Renal cortex interstitium (tissue), 11 donors: Measurements from ENCODE around the gene MYCN. TPM values are rescaled to one million over a fixed set of nuclear protein-coding genes. Genes with fewer than 3 reads are reported as not detected.

Experiments
- DNase-seq, 11 donors: peaks; one replicate each; pipeline ENCODE4 v3.0.0-alpha.2; 2013; ENCODE audit warnings: low read depth in 9 of 11, low spot score in 4 of 11; ENCODE audit errors: extremely low read depth in 1 of 11
- polyA plus RNA-seq, 3 donors: library from polyadenylated mRNA; unstranded; fragments of 120-200 nt; gene quantifications; one replicate each; pipeline ENCODE4 v1.2.1, GENCODE V29; 2013; ENCODE audit not compliant: insufficient read length in 3 of 3

MYCN gene
- polyA plus RNA-seq, 3 donors, result 33.5 to 38.3 (median 34.4) TPM

DNA sequence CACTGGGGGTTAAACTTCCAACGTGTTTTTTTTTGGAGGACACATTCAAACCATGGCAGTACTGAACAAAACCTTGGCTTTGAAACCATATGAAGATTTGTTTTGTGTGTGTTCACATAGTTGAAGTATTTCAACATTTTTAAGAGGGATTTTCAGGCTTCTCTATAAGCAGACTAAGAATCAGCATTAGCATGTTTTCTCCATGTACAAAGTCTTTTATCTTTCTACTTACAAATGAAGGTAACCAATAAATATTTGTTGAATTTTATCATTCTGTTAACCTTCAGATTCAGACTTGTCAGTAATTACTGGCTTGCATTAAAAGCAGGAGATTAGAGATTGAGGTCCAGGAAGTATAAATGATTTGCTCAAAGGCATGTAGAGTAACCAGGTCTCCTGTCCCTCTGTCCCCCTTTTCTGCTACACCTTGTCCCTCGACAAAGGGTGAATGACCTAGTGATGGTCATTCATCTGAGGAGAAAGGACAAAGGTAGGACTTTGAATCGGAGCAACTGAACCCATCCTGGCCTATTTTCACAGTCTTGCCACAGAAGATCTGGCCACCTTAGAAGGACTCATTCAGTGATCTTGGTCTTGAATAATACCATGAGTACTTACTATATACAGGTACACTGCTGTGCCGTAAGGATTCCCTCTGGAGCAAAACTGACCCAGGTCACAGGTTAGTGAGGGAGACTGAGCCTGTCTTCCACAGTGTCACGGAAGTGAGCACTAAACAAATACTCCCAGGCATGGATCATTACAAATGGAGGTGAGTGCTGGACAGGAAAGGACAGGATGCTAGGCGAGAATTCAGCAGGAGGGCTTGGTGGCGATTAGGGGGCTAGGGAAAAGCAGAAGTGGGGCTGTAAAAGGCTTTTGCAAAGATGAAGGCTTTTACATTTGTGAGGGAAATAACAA lies 2.2 kb upstream of the MYCN start:
- DNase-seq, result no peak

DNA sequence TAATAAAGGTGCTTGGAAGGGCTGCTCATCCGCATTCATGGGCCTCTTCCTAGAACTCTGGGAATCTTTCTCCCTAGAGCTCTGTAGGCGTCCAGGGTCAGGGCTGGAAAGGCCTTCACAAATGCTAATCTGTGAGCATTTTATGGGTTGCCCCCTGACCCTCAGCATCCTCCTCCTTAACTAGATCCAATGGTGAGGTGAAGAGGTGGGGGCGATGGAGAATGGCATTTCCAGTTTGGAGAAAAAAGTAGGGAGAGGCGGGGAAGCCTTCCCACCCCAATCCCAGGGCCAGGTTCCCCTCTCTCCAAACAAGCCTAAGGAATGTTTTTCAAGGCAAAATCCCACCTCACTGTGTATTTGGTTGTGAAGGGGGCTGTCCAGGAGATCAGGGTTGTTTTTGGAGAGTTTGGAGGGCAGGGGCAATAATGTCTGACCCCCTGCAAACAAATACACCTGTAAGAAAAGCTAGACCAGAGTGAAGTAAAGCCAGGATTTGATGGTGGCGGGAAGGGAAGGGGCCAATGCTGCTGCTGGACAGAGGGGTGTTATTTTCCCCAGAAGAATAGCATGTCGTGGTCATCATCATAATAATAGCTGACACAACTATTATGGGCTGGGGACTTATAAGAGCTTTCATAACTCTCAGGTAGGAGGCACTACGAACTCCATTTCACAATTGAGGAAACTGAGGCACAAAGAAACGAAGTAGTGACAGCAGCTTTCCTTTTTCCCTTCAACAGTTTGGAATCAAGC lies 1.4 kb upstream of the MYCN start:
- DNase-seq, result no peak

DNA sequence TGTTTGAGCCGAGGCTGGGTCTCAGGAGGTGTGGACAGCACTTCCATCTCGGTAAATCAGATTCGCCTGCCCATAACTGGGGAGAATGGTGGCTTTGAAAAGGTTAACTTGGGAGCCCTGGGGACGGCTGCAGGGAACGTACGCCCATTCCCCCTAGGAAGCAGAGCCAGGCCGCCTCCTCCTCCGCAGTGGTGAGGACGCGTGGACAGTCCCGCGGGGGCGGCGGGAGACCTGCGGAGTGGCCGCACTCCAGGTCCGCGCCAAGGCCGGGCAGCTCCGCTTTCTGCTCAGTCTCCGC lies 845 bp upstream of the MYCN start:
- no peak for DNase-seq

DNA sequence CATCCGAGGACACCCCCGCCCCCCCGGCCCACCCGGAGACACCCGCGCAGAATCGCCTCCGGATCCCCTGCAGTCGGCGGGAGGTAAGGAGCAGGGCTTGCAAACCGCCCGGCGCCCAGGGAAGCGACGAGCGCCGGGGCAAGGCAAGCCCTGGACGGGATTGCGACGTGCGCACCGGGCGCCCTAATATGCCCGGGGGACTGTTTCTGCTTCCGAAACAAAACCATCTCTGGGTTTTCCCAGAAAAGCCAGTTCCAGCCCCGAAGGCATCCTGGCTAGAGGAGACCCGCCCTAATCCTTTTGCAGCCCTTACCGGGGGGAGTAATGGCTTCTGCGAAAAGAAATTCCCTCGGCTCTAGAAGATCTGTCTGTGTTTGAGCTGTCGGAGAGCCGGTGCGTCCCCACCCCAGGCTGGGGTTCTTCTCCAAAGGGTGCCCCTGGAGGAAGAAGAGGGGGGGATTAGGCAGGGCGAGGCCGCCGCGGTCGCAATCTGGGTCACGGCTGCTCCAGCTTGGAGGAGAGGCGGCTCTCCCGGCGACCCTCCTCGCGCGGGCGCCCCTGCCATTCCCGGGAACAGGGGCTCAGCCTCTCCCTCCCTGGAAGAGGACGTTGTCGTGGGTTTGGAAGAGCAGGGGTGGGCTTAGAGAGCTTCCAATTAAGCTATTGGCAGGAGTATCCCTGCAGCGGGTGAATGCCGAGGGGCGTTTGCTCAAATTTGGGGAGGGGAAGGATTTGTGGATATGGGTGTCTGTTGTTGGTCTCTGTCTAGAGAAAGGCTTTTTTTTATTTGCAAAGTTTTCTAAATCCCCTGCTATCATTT lies 521 bp downstream of the MYCN start:
- DNase-seq, result no peak

DNA sequence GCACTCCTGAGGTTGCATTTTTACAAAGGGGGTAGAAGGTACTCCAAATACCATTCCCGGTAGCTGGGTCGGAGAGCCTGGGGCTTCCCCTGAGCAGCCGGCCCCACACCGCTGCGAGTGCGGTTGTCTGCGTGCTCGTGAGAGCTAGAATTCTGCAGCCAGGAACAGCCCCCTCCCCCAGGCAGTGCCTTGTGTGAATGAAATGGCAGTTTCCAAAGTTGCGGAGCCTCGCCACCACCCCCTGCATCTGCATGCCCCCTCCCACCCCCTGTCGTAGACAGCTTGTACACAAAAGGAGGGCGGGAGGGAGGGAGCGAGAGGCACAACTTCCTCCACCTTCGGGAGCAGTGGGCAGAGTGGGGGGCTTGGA lies 1.1 kb downstream of the MYCN start:
- DNase-seq, result peak in 4 of 11 donors; percentile 38 to 60 (median 54)

DNA sequence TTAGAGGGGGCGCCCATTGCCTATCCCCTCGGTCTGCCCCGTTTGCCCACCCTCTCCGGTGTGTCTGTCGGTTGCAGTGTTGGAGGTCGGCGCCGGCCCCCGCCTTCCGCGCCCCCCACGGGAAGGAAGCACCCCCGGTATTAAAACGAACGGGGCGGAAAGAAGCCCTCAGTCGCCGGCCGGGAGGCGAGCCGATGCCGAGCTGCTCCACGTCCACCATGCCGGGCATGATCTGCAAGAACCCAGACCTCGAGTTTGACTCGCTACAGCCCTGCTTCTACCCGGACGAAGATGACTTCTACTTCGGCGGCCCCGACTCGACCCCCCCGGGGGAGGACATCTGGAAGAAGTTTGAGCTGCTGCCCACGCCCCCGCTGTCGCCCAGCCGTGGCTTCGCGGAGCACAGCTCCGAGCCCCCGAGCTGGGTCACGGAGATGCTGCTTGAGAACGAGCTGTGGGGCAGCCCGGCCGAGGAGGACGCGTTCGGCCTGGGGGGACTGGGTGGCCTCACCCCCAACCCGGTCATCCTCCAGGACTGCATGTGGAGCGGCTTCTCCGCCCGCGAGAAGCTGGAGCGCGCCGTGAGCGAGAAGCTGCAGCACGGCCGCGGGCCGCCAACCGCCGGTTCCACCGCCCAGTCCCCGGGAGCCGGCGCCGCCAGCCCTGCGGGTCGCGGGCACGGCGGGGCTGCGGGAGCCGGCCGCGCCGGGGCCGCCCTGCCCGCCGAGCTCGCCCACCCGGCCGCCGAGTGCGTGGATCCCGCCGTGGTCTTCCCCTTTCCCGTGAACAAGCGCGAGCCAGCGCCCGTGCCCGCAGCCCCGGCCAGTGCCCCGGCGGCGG lies 1.7 kb downstream of the MYCN start:
- DNase-seq, result peak in 2 of 11 donors; percentile 24 to 31

DNA sequence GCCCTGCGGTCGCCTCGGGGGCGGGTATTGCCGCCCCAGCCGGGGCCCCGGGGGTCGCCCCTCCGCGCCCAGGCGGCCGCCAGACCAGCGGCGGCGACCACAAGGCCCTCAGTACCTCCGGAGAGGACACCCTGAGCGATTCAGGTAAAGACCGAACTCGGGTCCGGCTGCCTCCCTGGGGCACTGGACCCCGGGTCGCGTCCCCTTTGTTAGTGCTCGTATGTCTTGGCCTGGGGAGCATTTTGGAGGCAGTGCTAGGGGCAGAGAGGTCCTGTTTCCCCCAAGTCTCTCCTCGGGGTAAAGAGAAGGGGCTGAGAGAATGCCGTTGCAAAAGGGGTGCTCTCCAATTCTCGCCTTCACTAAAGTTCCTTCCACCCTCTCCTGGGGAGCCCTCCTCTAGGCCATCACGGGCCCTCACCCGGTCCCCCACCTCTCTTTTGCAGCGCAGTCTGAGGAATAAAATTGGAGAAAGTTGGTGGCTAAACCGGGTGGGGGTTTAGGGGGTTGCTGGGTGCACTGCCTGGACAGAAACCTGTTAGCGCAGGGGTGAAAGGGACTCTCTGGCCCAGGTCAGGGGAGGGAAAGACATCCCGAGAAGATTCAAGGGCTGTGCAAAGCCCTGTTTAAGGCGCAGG lies 2.5 kb downstream of the MYCN start:
- DNase-seq, result peak in 1 of 11 donors; percentile 27

DNA sequence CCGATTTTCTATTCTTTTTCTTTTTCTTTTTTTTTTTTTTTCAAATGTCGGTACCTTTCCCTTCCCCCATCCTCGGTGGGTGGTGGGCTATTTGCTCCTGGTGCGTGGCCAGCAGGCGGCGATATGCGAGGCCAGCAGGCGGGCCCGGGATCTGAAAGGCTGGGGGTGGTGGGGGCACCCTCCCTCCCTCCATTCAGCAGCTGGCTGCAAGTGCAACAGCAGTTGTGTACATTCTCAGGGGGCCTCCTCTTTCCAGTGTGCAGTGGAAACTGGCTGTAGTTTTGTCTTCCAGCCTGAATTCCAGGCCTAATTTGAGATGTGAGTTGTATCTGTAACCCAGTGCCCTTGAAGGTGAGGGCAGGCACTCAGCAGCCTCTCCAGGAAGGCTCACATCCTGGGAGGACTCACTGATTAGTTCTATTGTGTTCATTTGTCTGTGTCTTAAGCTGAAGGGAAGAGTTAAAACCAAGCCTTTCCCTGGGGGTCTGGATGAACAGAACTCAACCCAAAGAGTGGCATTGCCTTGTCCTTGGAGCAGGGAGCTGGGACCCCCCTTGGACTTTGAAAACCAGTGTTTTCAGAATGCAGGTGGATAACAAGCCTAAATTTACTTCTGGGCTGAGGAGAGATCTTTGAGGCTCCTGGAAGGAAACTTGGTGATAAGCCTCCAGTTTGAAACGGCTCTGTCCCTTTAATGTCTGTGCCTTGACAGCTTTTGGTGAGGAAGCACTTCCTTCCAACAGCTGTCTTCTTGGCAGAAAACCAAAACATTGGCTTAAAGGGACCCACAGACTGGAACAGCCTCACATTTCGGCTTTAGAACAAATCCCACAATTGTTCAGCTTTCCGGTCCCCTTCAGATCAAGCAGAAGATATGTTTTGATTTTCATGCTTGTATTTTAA lies 3.3 kb downstream of the MYCN start:
- DNase-seq, result peak in 8 of 11 donors; percentile 72 to 87 (median 76)

DNA sequence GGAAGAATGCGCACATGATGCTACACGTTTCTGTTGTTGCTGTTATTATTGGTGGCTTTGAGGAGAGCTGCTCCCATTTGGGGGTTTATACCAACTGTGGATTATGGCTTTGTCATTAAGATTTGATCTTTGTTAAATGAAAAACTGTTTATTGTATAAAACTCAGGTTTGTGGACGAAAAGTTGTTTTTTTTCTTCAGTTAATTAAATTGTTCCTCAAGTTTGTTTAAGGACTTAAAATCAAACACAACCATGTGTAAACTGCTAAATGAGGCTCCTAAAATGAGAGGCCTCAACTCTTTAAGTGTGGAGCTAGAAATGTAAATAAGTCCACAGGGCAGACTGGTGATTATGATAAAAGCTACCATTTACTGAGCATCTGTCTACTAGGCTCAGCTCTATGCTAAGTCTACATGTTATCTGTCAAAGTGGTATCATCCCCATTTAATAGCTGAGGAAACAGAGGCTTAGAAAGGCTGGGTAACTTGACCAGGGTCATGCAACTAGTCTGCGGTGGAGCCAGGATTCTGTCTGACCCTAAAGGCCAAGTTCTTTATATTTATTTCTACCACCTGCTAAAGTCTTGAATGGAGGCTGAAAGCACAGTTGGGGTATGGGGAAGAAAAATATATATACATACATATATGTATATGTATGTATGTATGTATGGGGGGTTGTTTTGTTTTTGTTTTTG lies 4.1 kb downstream of the MYCN start:
- no peak for DNase-seq

DNA sequence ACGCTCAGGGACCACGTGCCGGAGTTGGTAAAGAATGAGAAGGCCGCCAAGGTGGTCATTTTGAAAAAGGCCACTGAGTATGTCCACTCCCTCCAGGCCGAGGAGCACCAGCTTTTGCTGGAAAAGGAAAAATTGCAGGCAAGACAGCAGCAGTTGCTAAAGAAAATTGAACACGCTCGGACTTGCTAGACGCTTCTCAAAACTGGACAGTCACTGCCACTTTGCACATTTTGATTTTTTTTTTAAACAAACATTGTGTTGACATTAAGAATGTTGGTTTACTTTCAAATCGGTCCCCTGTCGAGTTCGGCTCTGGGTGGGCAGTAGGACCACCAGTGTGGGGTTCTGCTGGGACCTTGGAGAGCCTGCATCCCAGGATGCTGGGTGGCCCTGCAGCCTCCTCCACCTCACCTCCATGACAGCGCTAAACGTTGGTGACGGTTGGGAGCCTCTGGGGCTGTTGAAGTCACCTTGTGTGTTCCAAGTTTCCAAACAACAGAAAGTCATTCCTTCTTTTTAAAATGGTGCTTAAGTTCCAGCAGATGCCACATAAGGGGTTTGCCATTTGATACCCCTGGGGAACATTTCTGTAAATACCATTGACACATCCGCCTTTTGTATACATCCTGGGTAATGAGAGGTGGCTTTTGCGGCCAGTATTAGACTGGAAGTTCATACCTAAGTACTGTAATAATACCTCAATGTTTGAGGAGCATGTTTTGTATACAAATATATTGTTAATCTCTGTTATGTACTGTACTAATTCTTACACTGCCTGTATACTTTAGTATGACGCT lies 5.8 kb downstream of the MYCN start:
- no peak for DNase-seq

DNA sequence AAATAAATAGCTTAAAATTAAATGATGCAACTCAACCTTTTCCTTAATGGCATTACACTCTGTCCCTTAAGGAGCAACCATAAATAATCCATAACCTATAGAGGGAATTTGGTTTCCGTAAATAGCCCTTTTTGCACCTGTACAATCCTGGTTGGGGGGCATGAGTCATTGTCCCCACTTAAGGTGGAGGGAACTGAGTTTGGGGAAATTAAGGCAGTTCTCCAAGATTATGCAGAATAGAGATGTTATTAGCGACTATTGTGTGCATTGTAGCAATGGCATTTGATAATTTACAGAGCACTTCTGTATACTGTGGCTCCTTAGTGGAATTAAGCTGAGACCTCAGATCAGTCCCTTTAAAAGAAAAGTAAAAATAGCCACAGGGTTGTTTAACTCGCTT lies 6.6 kb downstream of the MYCN start:
- DNase-seq, result no peak

DNA sequence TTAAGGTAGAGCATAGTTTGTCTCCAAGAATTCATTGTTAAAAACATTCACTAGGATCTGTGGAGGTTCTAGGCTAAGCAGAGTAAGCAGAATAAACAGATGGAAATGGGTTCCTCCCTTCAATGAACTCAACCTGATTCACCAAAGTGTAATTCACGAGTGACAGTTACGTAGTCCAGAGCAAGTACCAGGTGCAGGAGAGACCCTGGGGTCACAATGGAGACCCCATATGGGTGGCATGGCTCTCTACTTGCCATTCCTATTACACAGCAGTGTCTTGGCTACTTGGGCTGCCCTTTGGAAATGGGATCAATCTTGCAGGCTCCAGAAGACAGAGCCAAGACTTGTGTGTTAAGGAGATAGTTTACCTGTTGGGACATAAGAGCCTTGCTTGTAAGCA lies 7.1 kb downstream of the MYCN start:
- DNase-seq, result no peak

DNA sequence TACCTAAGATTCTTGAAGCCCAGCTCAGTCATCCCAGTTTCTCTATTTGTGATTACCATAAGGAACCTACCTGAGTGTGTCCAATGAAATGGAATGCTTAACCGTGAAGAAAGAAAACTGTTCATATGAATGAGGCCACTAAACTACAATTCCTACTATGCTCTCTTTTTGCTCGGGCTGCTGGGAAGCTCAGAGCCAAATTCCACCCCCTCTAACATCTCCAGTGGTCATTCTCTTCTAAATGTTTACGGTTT lies 8.3 kb downstream of the MYCN start:
- DNase-seq, result no peak

DNA sequence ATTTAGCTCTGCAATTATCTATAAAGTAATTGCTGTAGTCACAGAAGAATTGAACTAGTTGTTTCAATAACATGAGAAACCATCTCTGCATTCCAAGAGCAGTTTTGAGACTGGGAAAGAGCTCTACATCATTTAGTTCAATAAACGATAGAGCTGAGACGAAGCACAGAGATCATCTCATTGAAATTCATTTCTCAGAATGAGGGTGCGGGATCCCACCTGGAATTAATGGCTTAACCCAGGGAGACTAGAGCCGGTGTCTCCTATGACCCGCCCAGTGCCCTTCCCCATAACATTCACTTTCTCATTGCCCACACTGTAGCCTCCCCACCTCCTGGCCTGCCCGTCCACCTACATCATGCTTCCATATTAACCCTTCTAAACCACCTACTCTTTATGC lies 8.8 kb downstream of the MYCN start:
- DNase-seq, result no peak

DNA sequence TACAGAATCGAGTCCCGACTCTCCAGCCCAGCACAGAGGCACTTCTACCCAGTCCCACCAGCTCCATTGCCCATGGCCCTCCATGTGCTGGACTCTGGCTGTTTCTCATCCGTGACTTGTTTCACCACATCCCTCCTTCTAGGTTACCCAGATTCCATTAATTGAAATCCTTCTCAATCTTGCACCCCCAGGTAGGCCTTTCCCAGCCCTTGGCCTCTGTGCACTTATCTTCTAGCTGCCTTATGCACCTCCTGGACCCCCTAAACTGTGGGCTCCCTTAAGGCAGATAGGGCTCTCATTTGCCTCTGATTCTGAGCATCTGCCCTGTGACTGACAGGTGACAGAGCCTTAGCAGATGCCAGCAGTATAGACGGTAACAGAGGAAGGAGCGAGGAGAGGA lies 9.2 kb downstream of the MYCN start:
- no peak for DNase-seq
